Right lobe of liver (tissue), 6 donors: ENCODE data around the gene PHF10. TPM values are rescaled to one million over a fixed set of nuclear protein-coding genes. Genes with fewer than 3 reads are reported as not detected.
"Not testable (repeated sequence)": the region's sequence is repeated elsewhere in the genome, so short reads cannot be mapped to it uniquely, and the experiment has no call there.

Experiments
- ATAC-seq, 4 donors: fragments of 200-7000 bp; cut with Tn5 transposase; one replicate each; pipeline ENCODE4 v1.9.1; 2020; ENCODE audit warnings: mild to moderate bottlenecking in 4 of 4, moderate library complexity in 4 of 4
- DNase-seq, 3 donors: peaks; one replicate each; pipeline ENCODE4 v3.0.0-alpha.2; 2020
- H3K27ac ChIP-seq, 3 donors: fragments of 200-600 bp; one replicate each; pipeline ENCODE4 v1.8.0; 2022
- H3K27me3 ChIP-seq, 2 donors: fragments of 200-600 bp; one replicate each; pipeline ENCODE4 v1.8.0; 2022
- H3K36me3 ChIP-seq, 4 donors: fragments of 200-600 bp; sonication (generic) in 1 of 4; one replicate each; pipeline versions ENCODE4 v1.5.1 to v1.8.0; 2017 to 2022; ENCODE audit warnings: control low read depth in 1 of 4
- H3K4me1 ChIP-seq, 4 donors: fragments of 200-600 bp; sonication (generic) in 1 of 4; one replicate each; pipeline versions ENCODE4 v1.5.1 to v1.8.0; 2017 to 2022; ENCODE audit warnings: control low read depth in 1 of 4
- H3K4me3 ChIP-seq, 3 donors: fragments of 200-600 bp; one replicate each; pipeline ENCODE4 v1.8.0; 2022
- H3K9me3 ChIP-seq, 4 donors: fragments of 200-600 bp; sonication (generic) in 1 of 4; one replicate each; pipeline versions ENCODE4 v1.5.1 to v1.8.0; 2017 to 2022; ENCODE audit warnings: control low read depth in 1 of 4
- POLR2A ChIP-seq: fragments of 450-650 bp; IDR thresholded peaks from one replicate; pipeline ENCODE4 v1.6.1; 2017; ENCODE audit warnings: antibody characterized with exemption, mild to moderate bottlenecking
- WGBS: methylation state at CpG from one replicate; pipeline ENCODE4 v1.1.6; 2018; ENCODE audit warnings: low coverage, low lambda C conversion rate; ENCODE audit not compliant: insufficient coverage; ENCODE audit errors: missing lambda C conversion rate; 5-methylcytosine and 5-hydroxymethylcytosine counted together
- intact Hi-C, 2 donors: fragments of 100-400 bp; cut with DNase I; formaldehyde crosslinking; loops; one replicate each; pipeline versions ENCODE4 v1.11.2 to v1.14.1; 2022
- long read RNA-seq: library from polyadenylated mRNA; unstranded; transcript quantifications from one replicate; pipeline ENCODE4 v2.0.0, GENCODE V29; 2019
- total RNA-seq, 6 experiments: library from RNA; depleted of rRNA in 2 of 6; stranded (reverse); fragments of >200 nt in 2 of 6; fragmentation: NEBNext Ultra II Directional in 3 of 6; extraction: Animal tissue kit (Norgen Biotek cat#: 25700) in 3 of 6; gene quantifications; one replicate each; pipeline versions ENCODE4 v1.1.0 to v1.2.4, GENCODE V29; 2016 to 2023
- TF ChIP-seq, protein P1 (sequence below), 4 donors: fragments of 200-600 bp in 3 of 4; fragments of 450-650 bp in 1 of 4; IDR thresholded peaks; one replicate each; pipeline versions ENCODE4 v1.5.1 to v1.8.0; 2016 to 2022; ENCODE audit warnings: antibody characterized with exemption in 4 of 4, mild to moderate bottlenecking in 2 of 4
- donor health status: DM: no; HTN: yes; CAD: no.
- donor health status: DM: no; HTN: no; CAD: no.
- donor health status: DM: no; HTN: no; CAD: no.
- donor health status: DM: no; HTN: yes; CAD: no.
- donor health status: DM: no; HTN: yes; CAD: no.

The PHF10 gene
- total RNA-seq: 10 to 100 TPM; 19.9 to 31.4 (median 25.0) TPM
- long read RNA-seq, partial matches to known transcripts: 1 of 1 reads
- long read RNA-seq, other reads (novel, unspliced or antisense): 0 of 1 reads

DNA sequence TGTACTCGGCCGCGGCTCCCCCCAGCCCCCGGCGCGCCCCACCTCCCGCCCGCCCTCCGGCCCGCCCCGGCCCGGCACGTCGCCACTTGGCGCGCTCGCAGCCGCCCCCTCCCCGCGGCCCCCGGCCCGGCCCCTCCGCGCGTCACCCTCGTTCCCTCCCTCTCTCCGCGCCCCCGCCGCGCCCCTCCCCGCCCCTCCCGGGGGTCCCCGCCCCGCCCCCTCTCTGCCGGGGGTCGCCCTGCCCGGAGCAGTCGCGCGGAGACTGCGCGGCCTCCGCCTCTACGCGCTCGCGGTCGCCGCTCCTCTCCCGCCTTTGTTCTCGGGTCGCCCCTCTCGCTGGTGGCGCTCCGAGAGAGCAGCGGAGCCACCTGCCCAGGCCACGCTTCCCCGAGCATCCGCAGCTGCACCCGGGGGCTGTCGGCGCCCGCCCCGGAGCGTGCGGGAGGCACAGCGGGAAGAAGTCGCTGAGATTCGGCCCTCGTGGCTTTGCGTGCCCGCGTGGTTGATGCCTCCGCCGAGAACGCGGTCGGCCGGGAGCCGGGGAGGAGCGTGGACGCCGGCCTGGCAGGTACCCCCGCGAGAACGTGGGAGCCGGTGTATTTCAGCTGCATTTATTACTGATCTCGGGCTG lies at the start of gene PHF10:
Gene PHF10, minus strand, starts transcription at position 7 of the 631 bp plus-strand sequence. CDS start 569 bp downstream, outside the sequence.
- H3K27me3 ChIP-seq: no peaks in the 10 kb centered on the region
- intact Hi-C loops: no loop called here
- ATAC-seq: peak; percentile 21 to 58 (median 51)

DNA sequence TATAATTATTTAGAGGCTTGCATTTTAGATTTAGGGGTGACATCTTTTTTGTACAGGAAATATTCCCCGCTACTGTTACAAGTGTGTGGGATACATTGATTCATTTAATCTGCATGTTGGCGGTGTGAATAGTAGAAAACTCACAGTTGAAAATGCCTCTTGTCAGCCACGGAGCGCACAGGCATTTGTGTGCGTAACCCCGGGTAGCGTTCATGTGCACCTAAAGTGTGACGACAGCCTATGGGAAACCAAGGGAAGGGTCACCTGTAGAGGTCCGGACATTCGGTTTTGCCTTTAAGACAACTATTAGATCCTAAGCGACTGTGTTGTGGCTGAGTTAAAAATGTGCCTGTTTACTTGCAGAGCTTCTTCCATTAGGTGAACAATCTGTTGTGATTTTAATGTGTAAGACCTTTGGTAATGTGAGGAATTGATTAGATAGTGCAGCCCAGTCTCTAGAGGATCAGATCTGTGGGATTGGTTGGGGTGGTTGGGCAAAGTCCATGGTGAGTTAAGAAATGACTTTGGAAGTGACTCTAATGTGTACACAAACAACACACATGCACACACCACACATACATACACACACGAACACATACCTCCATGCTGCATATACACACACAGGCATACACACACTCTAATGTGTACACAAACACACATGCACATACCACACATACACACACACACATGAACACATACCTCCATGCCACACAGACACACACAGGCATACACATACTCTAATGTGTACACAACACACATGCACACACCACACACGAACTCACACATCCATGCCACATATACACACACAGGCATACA lies 42.8 kb upstream of the PHF10 start:
- TF ChIP-seq, protein P1, sequence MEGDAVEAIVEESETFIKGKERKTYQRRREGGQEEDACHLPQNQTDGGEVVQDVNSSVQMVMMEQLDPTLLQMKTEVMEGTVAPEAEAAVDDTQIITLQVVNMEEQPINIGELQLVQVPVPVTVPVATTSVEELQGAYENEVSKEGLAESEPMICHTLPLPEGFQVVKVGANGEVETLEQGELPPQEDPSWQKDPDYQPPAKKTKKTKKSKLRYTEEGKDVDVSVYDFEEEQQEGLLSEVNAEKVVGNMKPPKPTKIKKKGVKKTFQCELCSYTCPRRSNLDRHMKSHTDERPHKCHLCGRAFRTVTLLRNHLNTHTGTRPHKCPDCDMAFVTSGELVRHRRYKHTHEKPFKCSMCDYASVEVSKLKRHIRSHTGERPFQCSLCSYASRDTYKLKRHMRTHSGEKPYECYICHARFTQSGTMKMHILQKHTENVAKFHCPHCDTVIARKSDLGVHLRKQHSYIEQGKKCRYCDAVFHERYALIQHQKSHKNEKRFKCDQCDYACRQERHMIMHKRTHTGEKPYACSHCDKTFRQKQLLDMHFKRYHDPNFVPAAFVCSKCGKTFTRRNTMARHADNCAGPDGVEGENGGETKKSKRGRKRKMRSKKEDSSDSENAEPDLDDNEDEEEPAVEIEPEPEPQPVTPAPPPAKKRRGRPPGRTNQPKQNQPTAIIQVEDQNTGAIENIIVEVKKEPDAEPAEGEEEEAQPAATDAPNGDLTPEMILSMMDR (IDR thresholded peaks at IDR 0.05): no peak
- TF ChIP-seq POLR2A: no peak
- 57% methylated on average over 12 of the region's 13 CpGs for WGBS
- Histone ChIP-seq H3K9me3 (no peaks in the 10 kb centered on the region), H3K27me3 (no peaks in the 10 kb centered on the region), H3K4me1 (peaks cover 0 to 19% (median 5%) of the 10 kb centered on the region in 4 donors), H3K36me3 (peaks cover 0 to 5% (median 2%) of the 10 kb centered on the region in 4 donors), H3K27ac (peak overlapping the region; percentile 59 to 86 (median 84)), H3K4me3 (peak overlapping the region in 2 of 3 donors; percentile 5 to 28)
- intact Hi-C loops: no loop called here
- DNase-seq: peak in 1 of 3 donors; percentile 73
- ATAC-seq: peak; percentile 84 to 89 (median 86)

More for the DNA sequence above, at the start of gene PHF10:
- peak; percentile 63 to 66 (median 65) for DNase-seq
- H3K9me3 ChIP-seq: no peaks in the 10 kb centered on the region
- H3K4me3 ChIP-seq: peak within 1 kb of the TSS; percentile 53 to 73 (median 66)
- no CpG with 5 or more reads among the region's 89 CpGs for WGBS
- no peaks in the 10 kb centered on the region for H3K36me3 ChIP-seq
- H3K27ac ChIP-seq: peak within 1 kb of the TSS; percentile 80 to 94 (median 88)
- TF ChIP-seq, protein P1 (IDR thresholded peaks at IDR 0.05): no peak
- no peak for TF ChIP-seq POLR2A
- peaks cover 0 to 21% (median 8%) of the 10 kb centered on the region in 4 donors for H3K4me1 ChIP-seq

DNA sequence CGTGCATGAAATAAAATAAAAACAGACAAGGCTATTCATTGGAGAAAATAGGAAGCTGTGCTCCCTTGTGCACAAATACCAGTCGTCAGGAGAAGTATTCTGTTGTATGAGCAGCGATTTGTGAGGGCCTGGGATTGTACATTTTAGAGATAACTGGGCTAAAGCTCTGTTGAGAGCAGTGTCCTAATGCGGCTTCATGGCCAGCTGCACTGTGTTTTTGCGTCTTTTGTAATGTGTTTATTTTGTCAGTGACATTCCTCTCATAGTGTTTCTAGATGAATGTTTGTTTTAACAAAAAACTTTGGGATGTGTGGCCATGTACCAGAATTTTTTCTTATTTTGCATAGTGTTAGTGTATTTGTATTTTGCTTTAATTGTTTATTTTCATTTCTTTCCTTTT lies 41.9 kb upstream of the PHF10 start:
- peak overlapping the region; percentile 59 to 86 (median 84) for H3K27ac ChIP-seq
- intact Hi-C loops: no loop called here
- H3K4me3 ChIP-seq: peak overlapping the region in 1 of 3 donors; percentile 28
- WGBS: 31% methylated on average over 5 of the region's 5 CpGs
- H3K9me3 ChIP-seq: no peaks in the 10 kb centered on the region
- H3K27me3 ChIP-seq: no peaks in the 10 kb centered on the region
- DNase-seq: no peak
- H3K4me1 ChIP-seq: peaks cover 0 to 19% (median 5%) of the 10 kb centered on the region in 4 donors
- peak; percentile 58 to 76 (median 72) for ATAC-seq
- H3K36me3 ChIP-seq: peaks cover 0 to 10% (median 3%) of the 10 kb centered on the region in 4 donors
- peak; percentile 27 for TF ChIP-seq POLR2A
- TF ChIP-seq, protein P1 (IDR thresholded peaks at IDR 0.05): no peak

DNA sequence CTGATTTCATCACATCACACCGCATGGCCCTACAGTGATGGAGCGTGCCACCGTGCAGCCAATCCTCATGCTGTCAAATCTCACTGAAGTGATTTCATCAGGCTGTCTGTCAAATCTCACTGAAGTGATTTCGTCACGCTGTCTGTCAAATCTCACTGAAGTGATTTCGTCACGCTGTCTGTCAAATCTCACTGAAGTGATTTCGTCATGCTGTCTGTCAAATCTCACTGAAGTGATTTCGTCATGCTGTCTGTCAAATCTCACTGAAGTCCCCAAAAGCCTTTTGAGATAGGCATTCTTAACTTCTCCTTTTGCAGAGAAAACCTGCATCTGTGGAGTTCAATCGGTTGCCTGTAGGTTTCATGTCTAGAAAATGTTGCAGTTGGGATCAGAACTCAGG lies 41.5 kb upstream of the PHF10 start:
- Histone ChIP-seq H3K36me3 (peaks cover 0 to 14% (median 7%) of the 10 kb centered on the region in 4 donors), H3K27ac (peak overlapping the region; percentile 59 to 86 (median 84)), H3K4me1 (peaks cover 0 to 19% (median 5%) of the 10 kb centered on the region in 4 donors)
- H3K4me3 ChIP-seq, ATAC-seq, H3K9me3 ChIP-seq, intact Hi-C loops, H3K27me3 ChIP-seq, DNase-seq: not testable (repeated sequence)
- 78% methylated on average over 4 of the region's 10 CpGs for WGBS
